GM19025 (cell line): ENCODE measurements around the gene FOXP1.

Experiments used
- ATAC-seq: cut with Tn5 transposase; IDR thresholded peaks from one replicate; pipeline ENCODE4 v1.9.1; 2021; ENCODE audit warnings: mild to moderate bottlenecking, low read depth, moderate library complexity; ENCODE audit not compliant: unreplicated experiment

Gene FOXP1

DNA sequence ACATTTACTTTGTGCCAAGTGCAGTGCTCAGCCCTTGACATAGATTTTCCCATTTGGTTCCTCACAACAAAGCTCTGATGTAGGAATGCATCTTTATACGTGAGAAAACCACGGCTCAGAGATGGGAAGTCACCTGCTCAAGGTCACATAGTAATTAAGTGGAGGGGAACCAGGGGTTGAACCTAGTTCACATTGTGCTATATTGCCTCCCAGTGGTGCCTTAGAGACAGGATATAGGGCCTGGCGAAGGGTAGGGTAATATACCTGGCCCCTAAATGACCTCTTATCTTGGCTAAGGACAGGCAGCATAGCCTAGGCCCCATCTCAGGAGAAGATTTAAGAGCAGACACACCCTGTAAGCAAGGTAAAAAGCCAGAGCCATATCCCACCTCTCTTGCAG is 71.5 kb downstream of the FOXP1 start:
- ATAC-seq = no peak

- ATAC-seq = no peak
Observed at GRCh38 chr3:71511446-71511845, 72.1 kb downstream of the FOXP1 start.

- no peak for ATAC-seq
Observed at GRCh38 chr3:71511037-71511436, 72.5 kb downstream of the FOXP1 start.

- ATAC-seq = no peak
Observed at GRCh38 chr3:71510510-71510909, 73.0 kb downstream of the FOXP1 start.

DNA sequence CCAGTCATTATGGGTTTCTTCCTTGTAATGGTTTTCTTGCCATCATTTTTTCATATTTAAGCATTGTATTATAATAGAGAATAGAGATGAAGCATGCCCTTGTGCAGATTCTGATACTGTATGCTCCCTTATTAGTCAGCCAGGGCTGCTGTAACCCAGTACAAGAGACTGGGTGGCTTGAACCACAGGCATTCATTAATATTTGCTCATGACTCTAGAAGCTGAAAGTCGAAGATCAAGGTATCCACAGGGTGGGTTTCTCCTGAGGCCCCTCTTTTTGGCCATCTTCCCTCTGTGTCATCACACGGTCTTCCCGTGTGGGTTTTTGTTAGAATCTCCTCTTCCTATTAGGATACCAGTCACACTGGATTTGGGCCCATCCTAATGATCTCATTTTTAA is 74.5 kb downstream of the FOXP1 start:
- no peak for ATAC-seq

DNA sequence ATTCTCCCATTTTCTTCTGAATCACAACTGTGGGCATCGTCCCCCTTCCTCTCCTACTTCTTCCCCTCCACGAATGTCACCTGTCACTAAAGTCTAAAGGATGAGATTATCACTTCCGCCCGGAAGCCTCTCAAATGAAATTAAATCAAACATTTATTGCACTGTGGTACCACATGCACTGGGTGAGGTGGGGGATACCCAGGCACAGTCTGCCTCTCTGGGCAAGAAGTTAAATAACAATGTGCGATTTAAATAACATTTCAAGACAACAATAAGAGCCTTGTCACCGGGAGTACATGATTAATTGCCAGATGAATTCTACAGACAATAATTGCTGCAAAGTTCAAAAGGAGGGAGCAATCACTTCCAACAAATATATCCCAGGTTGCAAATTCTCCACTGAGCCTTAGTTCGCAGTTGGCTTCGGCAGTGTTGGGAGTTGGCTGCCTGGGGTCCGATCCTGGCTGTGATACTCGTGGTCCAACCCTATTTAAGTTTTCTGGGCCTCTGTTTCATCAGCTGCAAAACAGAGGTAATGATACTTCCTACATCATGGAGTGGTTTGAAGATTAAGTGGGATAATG is 77.7 kb downstream of the FOXP1 start:
- ATAC-seq = no peak

DNA sequence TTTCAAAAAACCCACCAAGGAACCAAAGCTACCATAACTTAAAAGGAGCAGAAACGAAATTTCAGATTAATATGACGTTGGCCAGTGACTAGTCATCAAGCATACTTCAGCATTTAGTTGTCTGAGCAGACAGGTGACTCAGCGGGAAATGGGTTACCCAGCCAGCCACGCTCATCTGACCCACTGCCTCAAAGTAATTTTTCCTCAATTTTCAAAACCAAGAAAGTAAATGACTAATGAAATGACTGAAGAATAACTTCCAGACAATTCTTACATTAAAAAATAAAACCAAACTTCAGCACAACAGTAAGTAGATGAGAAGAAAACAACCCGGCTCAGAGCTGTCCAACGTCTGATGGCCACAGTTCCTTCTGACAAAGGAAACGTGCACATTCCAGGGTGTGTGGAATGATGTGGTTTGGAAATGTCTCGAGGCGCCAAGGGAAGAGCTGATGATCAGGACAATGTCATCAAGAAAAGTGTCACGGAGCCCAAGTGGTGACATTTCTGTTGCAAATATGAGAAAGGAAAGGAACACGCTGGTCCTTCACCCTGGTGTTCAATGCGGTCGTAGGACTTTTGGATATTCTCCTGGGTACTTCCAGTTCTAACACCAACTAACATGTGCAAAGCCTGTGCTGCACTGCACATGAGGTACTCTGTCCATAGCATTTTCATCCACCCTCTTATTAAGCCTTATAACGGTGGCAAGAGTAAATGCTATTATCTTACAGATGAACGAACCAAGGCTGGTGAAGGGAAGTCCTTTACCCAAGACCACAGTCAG is 79.1 kb downstream of the FOXP1 start:
- no peak for ATAC-seq

- ATAC-seq = no peak
Observed at GRCh38 chr3:71503525-71504249, 79.8 kb downstream of the FOXP1 start.

DNA sequence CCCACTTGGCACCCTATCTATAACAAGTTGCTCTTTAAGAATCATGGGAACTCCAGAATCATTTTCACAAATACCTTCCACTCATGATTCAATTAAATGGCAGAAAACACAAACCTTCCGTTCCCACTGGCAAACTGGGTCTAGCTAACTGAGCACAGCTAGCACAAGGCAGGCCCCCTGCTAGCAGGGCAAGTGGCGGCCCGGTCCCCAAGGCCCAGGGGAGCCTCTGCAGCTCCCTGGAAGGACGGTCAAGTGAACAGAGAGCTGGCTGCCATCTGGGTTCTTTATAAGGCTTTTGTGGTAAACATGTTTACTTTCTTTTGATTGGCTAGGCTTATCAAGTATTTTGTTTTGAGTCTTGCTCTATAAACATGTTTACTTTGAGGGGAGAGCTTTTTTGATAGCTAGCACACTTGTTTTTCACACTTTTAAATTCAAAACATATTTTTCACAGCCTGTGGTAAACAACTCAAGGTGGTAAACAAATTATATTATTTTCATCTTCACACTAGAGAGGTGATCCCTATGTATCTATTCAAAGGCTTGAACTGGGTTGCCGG is 81.4 kb downstream of the FOXP1 start:
- ATAC-seq = no peak

DNA sequence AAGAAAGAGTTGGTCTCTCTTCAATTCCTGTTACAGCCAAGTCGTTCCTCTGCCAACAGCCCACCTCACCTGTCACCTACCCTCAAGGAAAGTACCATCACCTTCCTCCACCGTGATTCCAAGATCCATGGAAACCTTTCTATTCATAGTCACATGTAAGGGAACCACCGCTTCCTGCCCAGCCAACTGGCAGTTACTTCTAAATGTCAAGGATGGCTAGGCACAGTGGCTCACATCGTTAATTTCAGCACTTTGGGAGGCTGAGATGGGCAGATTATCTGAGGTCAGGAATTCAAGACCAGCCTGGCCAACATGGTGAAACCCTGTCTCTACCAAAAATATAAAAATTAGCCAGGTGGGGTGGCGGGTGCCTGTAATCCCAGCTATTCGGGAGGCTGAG is 82.8 kb downstream of the FOXP1 start:
- ATAC-seq = no peak

GRCh38 chr3:71499227-71499876 is 84.2 kb downstream of the FOXP1 start:
- ATAC-seq = no peak

DNA sequence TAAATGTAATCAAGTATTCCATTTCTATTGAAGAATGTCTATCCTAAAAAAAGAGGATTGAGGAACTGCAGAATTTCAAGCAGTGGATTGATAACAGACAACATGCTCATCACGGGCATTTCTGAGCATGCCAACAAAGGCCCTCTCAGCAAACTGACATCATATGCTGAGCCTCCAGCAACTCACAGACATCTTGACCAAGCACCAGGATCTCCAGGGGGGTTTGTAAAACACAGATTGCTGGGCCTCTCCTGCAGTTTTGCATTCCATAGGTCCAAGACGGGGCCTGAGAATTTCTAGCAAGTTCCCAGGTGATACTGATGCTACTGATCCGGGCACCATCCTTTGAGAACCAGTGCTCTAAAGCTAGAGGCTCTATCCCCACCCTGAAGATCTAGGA is 85.0 kb downstream of the FOXP1 start:
- no peak for ATAC-seq

DNA sequence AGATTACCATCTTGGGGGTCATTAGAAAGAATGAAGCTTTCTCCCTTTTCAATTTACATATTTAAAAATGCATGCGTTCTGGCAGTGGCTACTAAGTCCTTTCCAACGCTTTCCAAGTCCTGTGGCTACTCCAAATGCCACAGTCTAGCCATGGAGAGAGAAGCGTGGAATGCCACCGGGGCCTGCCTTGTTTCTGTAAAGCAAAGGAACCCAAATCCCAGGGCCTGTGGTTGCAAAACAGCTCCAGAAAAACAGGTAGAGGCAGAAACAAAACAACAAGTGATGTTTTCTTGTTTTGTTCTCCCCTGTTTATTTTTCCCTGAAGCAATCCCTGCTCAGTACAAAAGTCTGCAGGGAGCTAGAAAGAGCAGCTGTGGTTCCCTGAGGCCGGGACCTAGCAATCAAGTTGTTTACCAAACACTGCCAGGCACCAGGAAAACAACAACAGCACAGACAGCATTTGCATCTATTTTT is 85.5 kb downstream of the FOXP1 start:
- ATAC-seq = no peak

- ATAC-seq = no peak
Observed at GRCh38 chr3:71497367-71497897, 86.1 kb downstream of the FOXP1 start.

- ATAC-seq = no peak
Observed at GRCh38 chr3:71495708-71496472, 87.6 kb downstream of the FOXP1 start.

DNA sequence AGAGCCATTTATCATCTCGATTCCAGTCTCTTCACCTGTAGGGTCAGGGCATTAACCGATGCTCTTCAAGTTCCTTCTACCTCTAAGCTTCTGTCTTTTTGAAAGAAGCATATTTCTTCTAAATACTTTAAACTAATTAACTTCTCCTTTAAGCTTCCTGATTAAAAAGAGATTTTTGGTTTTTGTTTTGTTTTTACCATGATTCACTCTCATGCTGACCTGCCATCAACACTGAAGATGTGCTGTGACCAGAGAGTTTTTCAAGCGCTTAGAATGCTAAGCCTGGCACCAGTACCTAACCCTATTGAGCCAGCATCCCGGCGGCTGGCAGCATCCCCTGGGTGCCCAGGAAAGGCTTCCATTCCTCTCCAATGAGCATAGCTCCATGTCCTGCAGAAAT is 89.3 kb downstream of the FOXP1 start:
- no peak for ATAC-seq

DNA sequence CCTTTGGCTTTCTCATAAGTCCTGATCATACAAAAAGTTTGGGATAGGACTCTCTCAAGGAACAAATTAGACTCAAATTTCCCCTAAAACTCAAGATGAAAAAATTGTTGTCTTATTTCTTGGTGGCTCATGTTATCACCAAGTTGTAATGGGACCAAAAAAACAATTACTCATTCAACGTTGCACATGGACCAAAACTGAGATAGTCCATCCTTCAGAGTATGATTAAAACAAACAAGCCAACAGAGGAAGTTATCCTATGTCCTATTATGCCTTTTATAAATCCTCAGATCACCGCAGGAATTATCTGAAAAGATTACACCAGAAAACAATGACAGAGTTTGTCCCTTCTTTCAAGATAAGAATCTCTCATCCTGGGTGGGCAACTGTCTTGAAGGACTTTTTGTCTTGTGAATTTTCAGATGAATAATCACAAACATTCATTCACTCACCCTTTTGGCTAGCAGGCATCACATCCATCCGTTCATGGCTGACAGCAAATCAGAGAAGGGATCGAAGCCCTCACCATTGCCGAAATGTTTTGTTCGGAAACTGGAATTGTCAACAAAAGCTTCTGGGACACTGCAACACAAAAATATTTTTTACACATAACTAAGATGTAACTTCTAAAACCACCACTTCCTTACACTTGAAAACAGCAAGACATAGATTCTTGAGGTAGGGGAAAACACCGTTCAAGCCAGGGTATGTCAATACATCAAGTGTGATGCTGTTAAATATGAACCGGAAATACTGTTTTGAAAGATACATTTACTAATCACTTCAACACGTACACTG is 90.4 kb downstream of the FOXP1 start:
- ATAC-seq = no peak

DNA sequence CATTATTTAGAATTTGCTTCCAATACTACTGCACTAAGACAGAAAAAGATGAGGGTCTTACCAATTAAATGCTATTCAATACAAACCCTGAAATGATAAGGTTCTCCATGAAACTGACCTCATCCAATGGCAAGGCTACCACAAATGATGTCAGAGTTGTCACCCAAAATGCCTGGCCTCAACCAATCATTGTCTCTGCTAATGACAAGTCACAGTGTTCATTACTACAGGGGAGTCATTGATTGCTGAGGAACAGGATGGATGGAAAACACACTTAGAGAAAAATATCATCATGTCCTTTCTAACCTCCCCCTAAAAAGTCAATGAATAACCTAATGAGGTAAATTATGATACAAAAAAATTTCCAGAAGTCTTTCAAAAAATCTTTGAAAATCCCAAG is 91.0 kb downstream of the FOXP1 start:
- ATAC-seq = no peak

DNA sequence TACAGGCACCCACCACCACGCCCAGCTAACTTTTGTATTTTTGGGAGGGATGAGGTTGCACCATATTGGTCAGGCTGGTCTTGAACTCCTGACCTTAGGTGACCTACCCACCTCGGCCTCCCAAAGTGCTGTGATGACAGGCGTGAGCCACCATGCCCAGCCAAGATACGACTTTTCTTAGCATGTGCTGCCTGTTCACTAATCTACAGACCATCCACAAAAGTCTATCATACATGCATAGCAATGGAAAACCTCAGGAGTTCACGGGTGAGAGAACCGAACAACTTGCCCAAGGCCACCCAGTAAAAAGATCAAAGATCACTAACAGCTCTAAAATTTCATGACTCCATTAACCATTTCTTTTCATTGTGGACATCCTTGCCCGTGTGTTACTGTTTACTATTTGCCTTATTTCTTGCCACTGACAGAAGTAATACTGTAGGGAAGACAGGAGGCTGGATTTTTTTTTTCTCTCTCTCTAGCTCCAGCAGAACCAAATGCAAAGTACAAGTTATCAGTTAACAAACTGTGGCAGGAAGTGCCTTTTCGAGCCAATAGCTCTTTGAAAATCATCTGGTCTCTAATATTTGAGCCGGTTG is 92.3 kb downstream of the FOXP1 start:
- no peak for ATAC-seq
